ENCODE results near the gene IL6ST. TPM values are rescaled to one million over a fixed set of nuclear protein-coding genes. Genes with fewer than 3 reads are reported as not detected.
A peak's percentile ranks its signal among the peaks of the same experiment; 100 is the strongest.

IL6ST gene
- total RNA-seq, 4 donors from 2014 or later: 384 to 561 (median 517) TPM

DNA sequence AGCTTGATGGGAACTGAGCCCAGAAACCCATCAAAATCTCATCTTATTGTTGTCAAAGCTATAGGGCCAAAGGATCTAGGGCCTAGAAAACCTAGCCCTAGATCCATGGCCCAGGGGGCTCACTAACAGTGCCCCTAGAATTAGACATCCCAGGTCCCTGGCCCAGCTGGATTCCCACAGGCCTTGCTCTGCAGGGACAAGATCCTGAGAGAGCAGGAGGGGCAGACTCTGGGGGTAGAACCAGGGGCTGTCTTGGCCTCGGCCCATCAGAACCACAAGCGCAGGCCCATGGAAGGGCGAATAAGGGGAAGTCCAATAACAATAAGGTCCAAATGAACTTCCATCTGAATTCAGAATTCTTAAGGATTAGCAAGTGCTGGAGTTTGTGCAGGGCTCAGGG is 69.6 kb downstream of the IL6ST start:
- H3K27me3 ChIP-seq: peaks cover 0 to 5% (median 0%) of the 10 kb centered on the region in 4 donors
- TF ChIP-seq POLR2A (IDR thresholded peaks at IDR 0.05; ENCODE audit: low read depth) (no peak), EP300 (IDR thresholded peaks at IDR 0.05) (no peak), POLR2AphosphoS5 (IDR thresholded peaks at IDR 0.05) (no peak)
- TF ChIP-seq, protein P1, sequence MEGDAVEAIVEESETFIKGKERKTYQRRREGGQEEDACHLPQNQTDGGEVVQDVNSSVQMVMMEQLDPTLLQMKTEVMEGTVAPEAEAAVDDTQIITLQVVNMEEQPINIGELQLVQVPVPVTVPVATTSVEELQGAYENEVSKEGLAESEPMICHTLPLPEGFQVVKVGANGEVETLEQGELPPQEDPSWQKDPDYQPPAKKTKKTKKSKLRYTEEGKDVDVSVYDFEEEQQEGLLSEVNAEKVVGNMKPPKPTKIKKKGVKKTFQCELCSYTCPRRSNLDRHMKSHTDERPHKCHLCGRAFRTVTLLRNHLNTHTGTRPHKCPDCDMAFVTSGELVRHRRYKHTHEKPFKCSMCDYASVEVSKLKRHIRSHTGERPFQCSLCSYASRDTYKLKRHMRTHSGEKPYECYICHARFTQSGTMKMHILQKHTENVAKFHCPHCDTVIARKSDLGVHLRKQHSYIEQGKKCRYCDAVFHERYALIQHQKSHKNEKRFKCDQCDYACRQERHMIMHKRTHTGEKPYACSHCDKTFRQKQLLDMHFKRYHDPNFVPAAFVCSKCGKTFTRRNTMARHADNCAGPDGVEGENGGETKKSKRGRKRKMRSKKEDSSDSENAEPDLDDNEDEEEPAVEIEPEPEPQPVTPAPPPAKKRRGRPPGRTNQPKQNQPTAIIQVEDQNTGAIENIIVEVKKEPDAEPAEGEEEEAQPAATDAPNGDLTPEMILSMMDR (IDR thresholded peaks at IDR 0.05): no peak
- H3K4me3 ChIP-seq: no peak overlapping the region
- WGBS: 97% methylated on average over 3 of the region's 3 CpGs
- no peak overlapping the region for H3K27ac ChIP-seq (replicated peaks in 1 of 4)
- no peak for DNase-seq (ENCODE audit: extremely low spot score)
- no peaks in the 10 kb centered on the region for H3K9me3 ChIP-seq
- no peaks in the 10 kb centered on the region for H3K36me3 ChIP-seq
- H3K4me1 ChIP-seq: peaks cover 0 to 4% (median 2%) of the 10 kb centered on the region in 4 donors
- intact Hi-C loops (cut with DNase I): no loop called here

DNA sequence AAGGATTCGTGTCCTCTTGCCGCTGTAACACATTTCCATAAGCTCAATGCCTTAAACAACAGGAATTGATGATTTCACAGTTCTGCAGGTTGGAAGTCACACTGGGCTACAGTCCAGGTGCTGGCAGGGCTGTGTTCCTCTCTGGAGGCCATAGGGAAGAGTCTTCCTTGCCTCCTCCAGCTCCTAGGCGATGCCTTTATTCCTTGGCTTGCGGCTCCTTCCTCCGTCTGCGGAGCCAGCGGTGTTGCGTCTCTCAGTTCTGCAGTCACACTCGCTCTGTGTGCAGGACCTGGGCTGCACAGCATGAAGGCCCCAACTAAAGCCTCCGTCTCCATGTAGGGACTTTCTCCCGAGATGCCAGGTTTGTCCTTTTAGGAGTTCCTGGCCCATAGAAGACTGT is 70.0 kb downstream of the IL6ST start:
- Histone ChIP-seq H3K27ac (replicated peaks in 1 of 4) (no peak overlapping the region), H3K27me3 (peaks cover 0 to 5% (median 0%) of the 10 kb centered on the region in 4 donors), H3K4me3 (no peak overlapping the region), H3K36me3 (no peaks in the 10 kb centered on the region), H3K9me3 (no peaks in the 10 kb centered on the region), H3K4me1 (peaks cover 0 to 4% (median 2%) of the 10 kb centered on the region in 4 donors)
- 88% methylated on average over 11 of the region's 11 CpGs for WGBS
- no peak for TF ChIP-seq POLR2A (IDR thresholded peaks at IDR 0.05; ENCODE audit: low read depth)
- TF ChIP-seq POLR2AphosphoS5 (IDR thresholded peaks at IDR 0.05): no peak
- TF ChIP-seq, protein P1 (IDR thresholded peaks at IDR 0.05): no peak
- no peak for TF ChIP-seq EP300 (IDR thresholded peaks at IDR 0.05)
- intact Hi-C loops (cut with DNase I): no loop called here
- DNase-seq (ENCODE audit: extremely low spot score): no peak

DNA sequence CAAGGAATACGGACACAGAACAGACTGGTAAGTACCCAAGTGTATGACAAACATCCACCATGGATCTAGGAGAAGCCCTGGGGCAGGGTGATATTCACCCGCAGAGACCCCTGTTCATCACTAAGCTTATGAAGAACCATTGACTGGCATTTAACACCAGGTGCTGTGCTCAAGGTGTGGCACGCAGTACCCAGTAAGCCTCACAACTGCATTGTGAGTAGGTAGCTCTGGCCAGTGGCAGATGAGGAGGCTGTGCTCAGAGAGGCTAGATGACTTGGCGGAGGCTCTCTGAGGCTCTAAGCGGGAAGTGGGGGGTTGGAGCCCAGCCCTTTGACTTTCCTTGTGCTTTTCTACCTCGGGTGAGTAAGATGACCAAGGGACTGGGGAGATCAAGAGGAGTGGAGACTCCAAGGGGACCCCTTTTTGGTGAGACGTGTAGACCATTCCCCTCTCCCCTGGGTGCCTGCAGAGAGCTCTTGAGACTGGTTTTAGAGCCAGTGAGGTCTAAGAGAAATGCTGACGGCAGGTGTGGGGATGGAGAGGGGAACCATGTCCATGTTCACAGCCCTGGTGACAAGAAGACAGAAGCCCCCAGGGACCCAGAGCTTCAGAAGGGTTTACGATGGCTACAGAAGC is 70.8 kb downstream of the IL6ST start:
- no peak overlapping the region for H3K27ac ChIP-seq (replicated peaks in 1 of 4)

DNA sequence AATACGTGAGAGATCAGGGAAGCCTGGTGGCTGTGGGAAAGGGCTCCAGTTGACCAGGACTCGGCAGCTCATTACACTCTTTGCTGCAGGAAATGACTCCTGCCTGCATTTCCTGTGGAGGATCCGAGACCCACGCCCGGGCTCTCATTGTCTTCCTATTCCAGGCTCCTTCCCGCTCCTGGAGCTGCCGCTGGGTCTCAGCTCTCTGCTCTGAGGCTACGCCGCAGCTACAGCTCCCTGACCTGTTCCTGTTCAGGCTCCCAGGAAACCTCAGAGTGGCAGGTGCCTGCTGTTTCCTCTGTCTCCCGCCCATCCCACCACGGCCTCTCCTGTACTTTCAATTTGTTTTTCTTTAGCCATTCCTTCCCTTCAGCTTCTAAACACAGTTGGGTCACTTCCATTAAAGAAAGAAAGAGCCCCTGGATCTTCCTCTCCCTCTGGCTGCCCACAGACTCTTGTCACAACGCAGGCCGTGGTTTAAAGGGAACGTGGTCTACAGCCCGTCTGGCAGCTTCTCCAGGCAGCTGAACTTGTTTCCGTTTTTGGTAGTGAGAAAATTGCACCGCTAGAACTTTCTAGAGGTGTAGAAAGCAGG is 71.5 kb downstream of the IL6ST start:
- peak overlapping the region in 3 of 4 donors; percentile 17 to 46 (median 21) for H3K27ac ChIP-seq (replicated peaks in 1 of 4)
- H3K4me3 ChIP-seq: peak overlapping the region; percentile 37 to 53 (median 38)
- intact Hi-C loops (cut with DNase I): no loop called here
- no peaks in the 10 kb centered on the region for H3K36me3 ChIP-seq
- H3K9me3 ChIP-seq: no peaks in the 10 kb centered on the region
- peaks cover 0 to 4% (median 2%) of the 10 kb centered on the region in 4 donors for H3K4me1 ChIP-seq
- 61% methylated on average over 16 of the region's 17 CpGs for WGBS
- H3K27me3 ChIP-seq: peaks cover 0 to 5% (median 0%) of the 10 kb centered on the region in 4 donors
- DNase-seq (ENCODE audit: extremely low spot score): peak; percentile 91
- no peak for TF ChIP-seq POLR2A (IDR thresholded peaks at IDR 0.05; ENCODE audit: low read depth)
- TF ChIP-seq, protein P1 (IDR thresholded peaks at IDR 0.05): no peak
- TF ChIP-seq POLR2AphosphoS5 (IDR thresholded peaks at IDR 0.05): no peak
- TF ChIP-seq EP300 (IDR thresholded peaks at IDR 0.05): no peak

More for the DNA sequence above, 70.8 kb downstream of the IL6ST start:
- no peak for TF ChIP-seq EP300 (IDR thresholded peaks at IDR 0.05)
- peaks cover 0 to 5% (median 0%) of the 10 kb centered on the region in 4 donors for H3K27me3 ChIP-seq
- no peaks in the 10 kb centered on the region for H3K9me3 ChIP-seq
- intact Hi-C loops (cut with DNase I): no loop called here
- peaks cover 0 to 4% (median 2%) of the 10 kb centered on the region in 4 donors for H3K4me1 ChIP-seq
- WGBS: 93% methylated on average over 9 of the region's 9 CpGs
- H3K4me3 ChIP-seq: peak overlapping the region in 2 of 4 donors; percentile 38
- H3K36me3 ChIP-seq: no peaks in the 10 kb centered on the region
- no peak for DNase-seq (ENCODE audit: extremely low spot score)

DNA sequence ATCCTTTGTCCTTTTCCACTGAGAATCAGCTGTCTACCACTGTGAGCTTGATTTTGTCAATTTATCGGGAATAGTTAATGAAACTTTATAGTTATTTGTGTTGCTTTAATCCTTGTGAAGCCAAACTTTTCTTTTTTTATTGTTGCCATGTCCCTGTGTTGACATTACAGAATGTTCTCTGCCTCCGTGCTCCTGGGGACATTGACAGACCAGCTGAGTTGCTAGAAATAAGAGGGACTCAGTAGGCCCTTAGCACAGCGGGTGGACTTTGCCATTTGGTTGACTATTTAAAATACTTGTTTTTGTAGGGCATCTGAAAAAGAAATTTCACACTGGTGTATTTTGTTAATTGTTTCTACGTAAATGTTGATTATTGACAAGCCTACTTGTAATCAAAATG is 73.1 kb downstream of the IL6ST start:
- Histone ChIP-seq H3K9me3 (no peaks in the 10 kb centered on the region), H3K4me1 (peaks cover 0 to 4% (median 2%) of the 10 kb centered on the region in 4 donors), H3K27me3 (peaks cover 0 to 5% (median 0%) of the 10 kb centered on the region in 4 donors), H3K36me3 (no peaks in the 10 kb centered on the region), H3K4me3 (no peak overlapping the region), H3K27ac (replicated peaks in 1 of 4) (no peak overlapping the region)
- intact Hi-C loops (cut with DNase I): no loop called here
- DNase-seq (ENCODE audit: extremely low spot score): peak; percentile 39
- WGBS: 94% methylated on average over 4 of the region's 4 CpGs
- TF ChIP-seq POLR2A (IDR thresholded peaks at IDR 0.05; ENCODE audit: low read depth) (no peak), EP300 (IDR thresholded peaks at IDR 0.05) (no peak)
- TF ChIP-seq, protein P1 (IDR thresholded peaks at IDR 0.05): no peak
